Fibroblast of skin of abdomen (primary cell): ENCODE results near the gene TBX3.

ENCODE experiments used
- DNase-seq: peaks from one replicate; pipeline ENCODE4 v3.0.0-alpha.2; 2013

The TBX3 gene

GRCh38 chr12:114696443-114697242 lies 12.7 kb upstream of the TBX3 start:
- DNase-seq: no peak

- no peak for DNase-seq
Observed at GRCh38 chr12:114695305-114695592, 11.3 kb upstream of the TBX3 start.

- no peak for DNase-seq
Observed at GRCh38 chr12:114694436-114695304, 10.7 kb upstream of the TBX3 start.

GRCh38 chr12:114693532-114693931 lies 9.6 kb upstream of the TBX3 start:
- no peak for DNase-seq

GRCh38 chr12:114693059-114693531 lies 9.1 kb upstream of the TBX3 start:
- no peak for DNase-seq

- DNase-seq: no peak
Observed at GRCh38 chr12:114692186-114693058, 8.4 kb upstream of the TBX3 start.

- DNase-seq: no peak
Observed at GRCh38 chr12:114691763-114692185, 7.8 kb upstream of the TBX3 start.

GRCh38 chr12:114691196-114691595 lies 7.2 kb upstream of the TBX3 start:
- no peak for DNase-seq

- DNase-seq: no peak
Observed at GRCh38 chr12:114690267-114691135, 6.5 kb upstream of the TBX3 start.

GRCh38 chr12:114689075-114689994 lies 5.4 kb upstream of the TBX3 start:
- no peak for DNase-seq

- DNase-seq: no peak
Observed at GRCh38 chr12:114688256-114688845, 4.4 kb upstream of the TBX3 start.

GRCh38 chr12:114687802-114688201 lies 3.8 kb upstream of the TBX3 start:
- DNase-seq: no peak

- no peak for DNase-seq
Observed at GRCh38 chr12:114686773-114687500, 3.0 kb upstream of the TBX3 start.

- DNase-seq: no peak
Observed at GRCh38 chr12:114686426-114686772, 2.4 kb upstream of the TBX3 start.

GRCh38 chr12:114685869-114686268 lies 1.9 kb upstream of the TBX3 start:
- DNase-seq: no peak

- no peak for DNase-seq
Observed at GRCh38 chr12:114685320-114685781, 1.4 kb upstream of the TBX3 start.

GRCh38 chr12:114684870-114685273 lies 897 bp upstream of the TBX3 start:
- no peak for DNase-seq

- DNase-seq: no peak
Observed at GRCh38 chr12:114683709-114684097, 272 bp downstream of the TBX3 start.
